Brain microvascular endothelial cell (primary cell): ENCODE data around the gene SPANXN5.
"Not testable (repeated sequence)": the region's sequence is repeated elsewhere in the genome, so short reads cannot be mapped to it uniquely, and the experiment has no call there.

ENCODE experiments used
- DNase-seq: peaks from one replicate; pipeline ENCODE4 v3.0.0-alpha.2; 2020
- H3K27ac ChIP-seq: fragments of 250-450 bp; sonication (Bioruptor Pico); 2 replicates; pipeline ENCODE4 v1.5.1; 2020; ENCODE audit warnings: mild to moderate bottlenecking, moderate library complexity
- H3K27me3 ChIP-seq: fragments of 250-450 bp; sonication (Bioruptor Pico); replicated peaks from 2 replicates; pipeline ENCODE4 v1.5.1; 2020; ENCODE audit warnings: mild to moderate bottlenecking
- H3K36me3 ChIP-seq: fragments of 250-450 bp; sonication (Bioruptor Pico); replicated peaks from 2 replicates; pipeline ENCODE4 v1.5.1; 2020; ENCODE audit warnings: mild to moderate bottlenecking
- H3K4me3 ChIP-seq: 2 replicates; pipeline ENCODE4 v1.5.1; 2011; ENCODE audit warnings: low read depth, mild to moderate bottlenecking, control low read depth, low read length, moderate library complexity
- in situ Hi-C: cut with HindIII; loops from 2 replicates; pipeline ENCODE4 v1.10.0; 2017; ENCODE audit warnings: low sequenced_read_pairs, low pct_ligation_motif_present
- TF ChIP-seq, protein P1 (sequence below): IDR thresholded peaks from 2 replicates; pipeline ENCODE4 v1.5.1; 2011; ENCODE audit warnings: low read depth, mild to moderate bottlenecking, moderate library complexity, low read length, control low read depth, inconsistent platforms; ENCODE audit errors: missing control alignments

SPANXN5 gene

DNA sequence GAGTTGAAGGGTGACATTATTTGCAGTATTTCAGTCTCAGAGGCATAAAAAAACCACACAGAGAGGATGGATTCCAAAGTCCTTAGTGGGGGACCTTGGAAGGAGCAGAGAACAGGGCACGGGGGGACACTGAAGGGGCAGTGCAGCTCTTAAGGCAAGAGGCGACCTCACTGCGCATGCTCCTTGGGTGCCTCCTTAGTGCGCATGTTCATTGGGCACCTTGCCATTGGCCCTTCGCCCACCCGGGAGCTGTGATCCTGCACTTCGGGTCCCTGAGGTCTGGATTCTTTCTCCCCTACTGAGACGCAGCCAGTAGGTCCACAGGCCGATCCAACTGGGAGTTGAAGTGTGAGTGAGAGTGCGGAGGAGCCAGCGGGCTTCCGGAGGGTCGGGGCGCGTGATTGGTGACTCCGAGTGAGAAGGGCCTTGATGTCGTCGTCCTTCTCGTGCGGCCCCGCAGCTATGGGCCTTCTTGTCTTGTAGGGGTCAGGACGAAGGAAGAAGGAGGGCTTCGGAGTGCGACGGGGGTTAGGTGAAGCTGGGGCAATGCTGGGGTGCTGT is 13.9 kb upstream of the SPANXN5 start, which contains the start of gene XAGE5:
Gene XAGE5, plus strand, starts transcription at position 223 of the 561 bp plus-strand sequence. CDS start 1,280 bp downstream, outside the sequence.
- in situ Hi-C loops: no loop called here
- Histone ChIP-seq H3K27me3 (no peaks in the 10 kb centered on the region), H3K4me3 (no peak within 1 kb of the TSS), H3K27ac (no peak within 1 kb of the TSS), H3K36me3 (no peaks in the 10 kb centered on the region)
- DNase-seq: no peak
- TF ChIP-seq, protein P1, sequence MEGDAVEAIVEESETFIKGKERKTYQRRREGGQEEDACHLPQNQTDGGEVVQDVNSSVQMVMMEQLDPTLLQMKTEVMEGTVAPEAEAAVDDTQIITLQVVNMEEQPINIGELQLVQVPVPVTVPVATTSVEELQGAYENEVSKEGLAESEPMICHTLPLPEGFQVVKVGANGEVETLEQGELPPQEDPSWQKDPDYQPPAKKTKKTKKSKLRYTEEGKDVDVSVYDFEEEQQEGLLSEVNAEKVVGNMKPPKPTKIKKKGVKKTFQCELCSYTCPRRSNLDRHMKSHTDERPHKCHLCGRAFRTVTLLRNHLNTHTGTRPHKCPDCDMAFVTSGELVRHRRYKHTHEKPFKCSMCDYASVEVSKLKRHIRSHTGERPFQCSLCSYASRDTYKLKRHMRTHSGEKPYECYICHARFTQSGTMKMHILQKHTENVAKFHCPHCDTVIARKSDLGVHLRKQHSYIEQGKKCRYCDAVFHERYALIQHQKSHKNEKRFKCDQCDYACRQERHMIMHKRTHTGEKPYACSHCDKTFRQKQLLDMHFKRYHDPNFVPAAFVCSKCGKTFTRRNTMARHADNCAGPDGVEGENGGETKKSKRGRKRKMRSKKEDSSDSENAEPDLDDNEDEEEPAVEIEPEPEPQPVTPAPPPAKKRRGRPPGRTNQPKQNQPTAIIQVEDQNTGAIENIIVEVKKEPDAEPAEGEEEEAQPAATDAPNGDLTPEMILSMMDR: no peak

DNA sequence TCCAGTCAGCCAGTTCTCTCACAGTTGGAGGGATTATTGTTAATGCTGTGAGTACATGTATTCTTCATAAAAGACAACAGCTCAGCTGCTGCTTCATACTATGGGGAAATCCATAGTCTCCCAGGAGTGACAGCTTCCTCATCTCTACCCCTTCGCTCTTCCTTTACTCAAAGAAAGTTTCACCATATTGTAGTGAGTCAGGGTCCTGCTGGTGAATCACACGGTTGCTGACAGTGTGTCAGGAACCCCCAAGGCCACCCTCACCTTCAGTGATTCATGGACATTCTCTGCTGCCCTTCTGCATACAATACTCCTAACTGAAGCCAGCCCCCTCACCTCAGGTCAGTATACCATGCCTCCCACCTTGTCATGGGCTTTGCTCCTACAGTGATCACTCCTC is 7.6 kb upstream of the SPANXN5 start:
- in situ Hi-C loops, DNase-seq, H3K27ac ChIP-seq, H3K27me3 ChIP-seq, H3K36me3 ChIP-seq, H3K4me3 ChIP-seq: not testable (repeated sequence)

DNA sequence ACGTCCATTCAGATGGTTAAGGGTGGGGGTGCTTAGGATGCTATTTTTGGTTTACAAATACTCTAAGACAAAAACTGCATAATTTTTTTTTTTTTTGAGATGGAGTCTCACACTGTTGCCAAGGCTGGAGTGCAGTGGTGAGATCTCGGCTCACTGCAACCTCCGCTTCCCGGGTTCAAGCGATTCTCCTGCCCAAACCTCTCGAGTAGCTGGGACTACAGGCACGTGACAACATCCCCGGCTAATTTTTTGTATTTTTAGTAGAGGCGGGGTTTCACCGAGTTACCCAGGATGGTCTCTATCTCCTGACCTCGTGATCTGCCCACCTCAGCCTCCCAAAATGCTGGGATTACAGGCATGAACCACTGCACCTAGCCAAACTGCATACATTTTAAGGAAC is 23.7 kb downstream of the SPANXN5 start:
- H3K36me3 ChIP-seq, H3K27me3 ChIP-seq, DNase-seq, H3K27ac ChIP-seq, in situ Hi-C loops, H3K4me3 ChIP-seq: not testable (repeated sequence)

DNA sequence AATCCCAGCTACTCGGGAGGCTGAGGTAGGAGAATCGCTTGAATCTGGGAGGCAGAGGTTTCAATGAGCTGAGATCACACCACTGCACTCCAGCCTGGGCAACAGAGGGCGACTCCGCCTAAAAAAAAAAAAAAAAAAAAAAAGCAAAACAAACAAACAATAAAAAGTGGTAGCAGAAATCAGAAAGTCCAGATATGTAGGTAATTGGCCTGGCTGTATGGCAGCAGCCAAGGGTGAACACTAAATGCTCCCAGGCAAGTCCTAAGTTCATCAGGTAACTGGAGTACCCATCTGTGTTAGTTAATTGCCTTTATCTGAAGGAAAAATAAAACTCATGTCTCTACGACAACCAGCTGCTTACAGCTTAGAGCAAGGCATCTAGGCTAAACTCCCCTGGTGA is 31.2 kb downstream of the SPANXN5 start:
- H3K36me3 ChIP-seq, H3K27ac ChIP-seq, DNase-seq, H3K4me3 ChIP-seq, in situ Hi-C loops, H3K27me3 ChIP-seq: not testable (repeated sequence)

DNA sequence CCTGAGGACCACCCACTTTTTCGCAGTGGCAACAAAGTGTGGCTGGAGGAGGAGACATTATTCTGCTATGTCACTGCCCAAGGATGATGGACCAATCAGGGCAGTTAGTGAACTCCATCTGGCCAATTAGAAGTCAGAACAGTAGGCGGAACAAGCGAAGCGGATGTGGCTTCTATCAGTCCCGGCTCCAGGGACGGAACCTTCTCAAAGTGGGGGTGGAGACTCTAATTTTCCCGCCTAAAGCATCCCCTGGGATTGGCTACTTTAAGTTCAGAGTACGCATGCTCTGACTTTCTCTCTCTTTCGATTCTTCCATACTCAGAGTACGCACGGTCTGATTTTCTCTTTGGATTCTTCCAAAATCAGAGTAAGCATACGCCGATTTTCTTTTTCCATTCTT is 46.3 kb downstream of the SPANXN5 start, which contains the start of gene SSX2B:
Gene SSX2B, plus strand, starts transcription at position 301 of the 400 bp plus-strand sequence. CDS start 1,429 bp downstream, outside the sequence.
- H3K4me3 ChIP-seq, H3K27me3 ChIP-seq, DNase-seq, H3K27ac ChIP-seq, H3K36me3 ChIP-seq, in situ Hi-C loops: not testable (repeated sequence)
